ENCODE data around the gene RNF8.
A peak's percentile ranks its signal among the peaks of the same experiment; 100 is the strongest.

Gene RNF8

DNA sequence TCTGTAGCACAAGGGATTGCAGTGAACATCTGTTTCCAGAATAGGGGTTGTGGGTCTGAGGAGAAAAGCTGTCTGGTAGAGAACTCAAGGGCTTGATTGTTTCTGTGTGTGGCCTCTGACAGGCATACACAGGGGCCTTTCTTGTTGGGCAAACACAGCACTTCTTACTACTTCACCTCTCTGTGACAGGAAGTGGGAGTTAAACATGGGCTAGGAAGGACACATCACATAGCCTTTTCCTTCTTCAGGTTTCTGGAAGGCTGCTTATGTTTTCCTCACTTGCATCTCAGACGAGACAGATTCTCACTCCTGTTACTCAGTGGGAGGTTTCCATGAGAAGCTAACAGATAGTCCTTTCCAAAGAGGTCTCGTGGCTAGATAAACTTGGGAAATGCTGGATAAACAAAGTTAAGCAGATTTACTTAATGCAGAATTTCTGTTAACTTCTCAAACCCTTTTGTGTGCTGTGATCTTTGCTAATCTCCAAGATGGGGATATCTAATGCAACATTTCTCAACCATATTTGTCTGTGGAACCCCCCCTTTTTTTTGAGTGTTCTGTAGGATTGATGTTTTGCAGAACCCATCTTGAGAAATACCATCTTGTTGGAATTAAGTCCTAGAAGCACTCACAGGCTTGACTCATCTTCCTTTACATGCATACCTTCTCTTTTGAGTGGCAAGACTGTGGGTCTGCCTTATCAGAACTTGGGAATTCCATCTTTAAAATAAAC lies 41.9 kb upstream of the RNF8 start:
- DNase-seq (ENCODE audit: insufficient read length, low spot score) = no peak
- TF ChIP-seq POLR2A (IDR thresholded peaks at IDR 0.05; ENCODE audit: low read depth, low read length) (no peak), PAX5 (IDR thresholded peaks at IDR 0.05; ENCODE audit: insufficient read depth, low read length, severe bottlenecking) (no peak), SPI1 (IDR thresholded peaks at IDR 0.05; ENCODE audit: low read depth, low read length) (no peak), POU2F2 (IDR thresholded peaks at IDR 0.05; ENCODE audit: low read depth, low read length) (no peak), TAF1 (IDR thresholded peaks at IDR 0.05; ENCODE audit: low read depth, low read length) (no peak), POLR2AphosphoS5 (IDR thresholded peaks at IDR 0.05; ENCODE audit: low read depth, low read length) (no peak)
- FAIRE-seq = no peak

DNA sequence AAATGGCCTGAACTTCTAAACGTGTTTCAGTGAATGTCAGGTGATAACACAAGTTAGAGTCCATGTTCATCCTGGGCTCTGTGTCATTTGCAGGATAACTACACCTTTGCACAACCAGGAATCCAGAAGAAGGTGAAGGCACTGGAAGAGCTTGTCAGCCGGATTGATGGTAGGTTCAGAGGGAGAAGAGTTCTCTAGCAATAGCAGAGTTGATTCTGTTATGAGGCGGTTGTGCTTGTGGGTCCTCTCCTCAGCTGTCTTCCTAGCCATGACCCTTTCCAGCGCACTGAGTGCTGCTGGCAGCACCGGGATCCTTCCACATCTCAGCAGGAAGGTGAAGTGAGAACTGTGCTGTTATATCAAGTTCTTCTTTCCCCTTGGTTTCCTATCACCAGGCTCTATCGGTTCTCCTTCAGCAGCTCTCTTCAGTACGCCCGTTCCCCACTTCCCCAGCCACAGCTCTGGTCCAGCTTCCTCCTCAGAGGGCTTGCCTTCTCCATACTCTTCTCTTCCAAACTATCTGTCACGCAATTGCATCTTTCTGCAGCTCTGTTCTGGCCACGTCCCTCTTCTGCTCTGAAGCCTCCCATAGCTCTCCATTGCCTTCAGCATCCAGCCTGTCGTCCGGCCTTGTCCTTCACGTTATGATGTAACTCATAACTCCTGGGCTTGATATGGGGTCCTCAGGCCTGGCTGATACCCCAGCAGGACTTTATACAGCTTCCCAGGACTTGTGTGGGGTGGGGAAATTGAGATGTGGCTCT lies 39.9 kb upstream of the RNF8 start:
- FAIRE-seq = no peak
- TF ChIP-seq PAX5 (IDR thresholded peaks at IDR 0.05; ENCODE audit: insufficient read depth, low read length, severe bottlenecking) (no peak), TAF1 (IDR thresholded peaks at IDR 0.05; ENCODE audit: low read depth, low read length) (no peak), POLR2A (IDR thresholded peaks at IDR 0.05; ENCODE audit: low read depth, low read length) (no peak), POU2F2 (IDR thresholded peaks at IDR 0.05; ENCODE audit: low read depth, low read length) (no peak), POLR2AphosphoS5 (IDR thresholded peaks at IDR 0.05; ENCODE audit: low read depth, low read length) (no peak), SPI1 (IDR thresholded peaks at IDR 0.05; ENCODE audit: low read depth, low read length) (no peak)
- DNase-seq (ENCODE audit: insufficient read length, low spot score) = no peak

DNA sequence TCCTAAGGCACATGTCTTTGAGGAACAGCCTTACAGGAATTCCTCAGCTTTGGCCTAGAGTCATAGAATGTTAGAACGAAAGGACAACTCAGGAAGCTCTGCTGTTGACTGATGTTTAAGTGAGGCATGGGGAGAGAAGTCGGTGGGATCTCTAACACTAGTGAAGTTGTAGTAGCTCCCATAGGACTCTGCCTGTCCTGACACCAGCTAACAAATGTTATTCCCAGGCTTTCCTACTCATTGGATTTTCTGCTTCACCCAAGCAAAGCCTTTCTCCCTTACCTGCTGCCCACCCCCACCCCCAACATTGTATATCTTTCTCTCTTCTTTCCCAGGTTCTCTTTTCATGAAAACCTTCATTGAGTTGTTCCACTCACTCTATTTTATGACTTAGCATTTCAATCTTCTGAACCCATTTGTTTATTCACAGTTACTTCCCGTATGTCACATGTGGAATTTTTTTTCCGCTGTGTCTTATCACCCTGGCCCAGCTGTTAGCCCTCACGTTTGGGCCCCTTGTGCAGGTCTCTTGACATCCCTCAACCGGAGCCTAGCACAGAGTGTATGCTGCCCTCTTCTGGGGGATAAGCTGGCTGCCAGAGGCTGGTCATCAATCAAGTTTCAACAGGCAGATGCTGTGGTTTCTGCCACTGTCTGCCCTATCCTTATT lies 39.2 kb upstream of the RNF8 start:
- DNase-seq (ENCODE audit: insufficient read length, low spot score) = no peak
- TF ChIP-seq POLR2AphosphoS5 (IDR thresholded peaks at IDR 0.05; ENCODE audit: low read depth, low read length) = no peak
- no peak for TF ChIP-seq POLR2A (IDR thresholded peaks at IDR 0.05; ENCODE audit: low read depth, low read length)
- TF ChIP-seq PAX5 (IDR thresholded peaks at IDR 0.05; ENCODE audit: insufficient read depth, low read length, severe bottlenecking) = no peak
- TF ChIP-seq SPI1 (IDR thresholded peaks at IDR 0.05; ENCODE audit: low read depth, low read length) = no peak
- TF ChIP-seq POU2F2 (IDR thresholded peaks at IDR 0.05; ENCODE audit: low read depth, low read length) = no peak
- TF ChIP-seq TAF1 (IDR thresholded peaks at IDR 0.05; ENCODE audit: low read depth, low read length) = no peak
- no peak for FAIRE-seq

DNA sequence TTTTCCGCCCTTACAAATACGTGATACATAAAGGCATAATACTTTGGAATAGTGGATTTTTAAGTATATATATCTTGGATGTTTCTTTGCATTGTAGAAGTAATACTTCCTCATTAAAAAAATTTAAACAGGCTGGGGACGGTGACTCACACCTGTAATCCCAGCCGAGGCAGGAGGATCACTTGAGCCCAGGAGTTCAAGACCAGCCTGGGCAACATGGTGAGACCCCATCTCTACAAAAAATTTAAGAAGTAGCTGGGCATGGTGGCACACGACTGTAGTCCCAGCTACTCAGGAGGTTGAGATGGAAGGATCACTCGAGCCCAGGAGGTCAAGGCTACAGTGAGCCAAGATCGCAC lies 38.6 kb upstream of the RNF8 start:
- FAIRE-seq = no peak
- TF ChIP-seq POLR2A (IDR thresholded peaks at IDR 0.05; ENCODE audit: low read depth, low read length) (no peak), POU2F2 (IDR thresholded peaks at IDR 0.05; ENCODE audit: low read depth, low read length) (no peak), PAX5 (IDR thresholded peaks at IDR 0.05; ENCODE audit: insufficient read depth, low read length, severe bottlenecking) (no peak), POLR2AphosphoS5 (IDR thresholded peaks at IDR 0.05; ENCODE audit: low read depth, low read length) (no peak), TAF1 (IDR thresholded peaks at IDR 0.05; ENCODE audit: low read depth, low read length) (no peak), SPI1 (IDR thresholded peaks at IDR 0.05; ENCODE audit: low read depth, low read length) (no peak)
- DNase-seq (ENCODE audit: insufficient read length, low spot score) = no peak

DNA sequence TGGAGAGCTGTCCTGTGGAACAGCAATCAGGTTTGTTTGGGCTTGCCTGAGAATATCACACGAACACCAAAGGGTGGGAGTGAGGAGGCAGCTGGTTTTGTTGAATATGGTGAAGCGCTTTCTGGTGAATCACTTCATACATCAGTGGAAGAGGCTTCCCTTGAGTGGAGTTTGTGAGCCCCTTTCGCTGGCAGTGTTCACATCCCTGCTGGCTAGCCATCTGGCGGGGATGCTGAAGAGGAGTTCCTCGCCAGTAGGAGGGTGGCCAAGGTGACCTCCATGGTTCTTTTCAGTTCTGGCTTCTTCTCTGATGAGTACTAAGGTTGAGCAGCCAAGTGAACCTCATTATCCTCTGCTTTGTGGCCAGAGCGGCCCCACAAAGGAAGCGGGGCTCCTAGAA lies 37.7 kb upstream of the RNF8 start:
- no peak for DNase-seq (ENCODE audit: insufficient read length, low spot score)
- no peak for TF ChIP-seq PAX5 (IDR thresholded peaks at IDR 0.05; ENCODE audit: insufficient read depth, low read length, severe bottlenecking)
- TF ChIP-seq POLR2A (IDR thresholded peaks at IDR 0.05; ENCODE audit: low read depth, low read length) = no peak
- TF ChIP-seq POLR2AphosphoS5 (IDR thresholded peaks at IDR 0.05; ENCODE audit: low read depth, low read length) = no peak
- no peak for TF ChIP-seq POU2F2 (IDR thresholded peaks at IDR 0.05; ENCODE audit: low read depth, low read length)
- TF ChIP-seq TAF1 (IDR thresholded peaks at IDR 0.05; ENCODE audit: low read depth, low read length) = no peak
- no peak for TF ChIP-seq SPI1 (IDR thresholded peaks at IDR 0.05; ENCODE audit: low read depth, low read length)
- no peak for FAIRE-seq

DNA sequence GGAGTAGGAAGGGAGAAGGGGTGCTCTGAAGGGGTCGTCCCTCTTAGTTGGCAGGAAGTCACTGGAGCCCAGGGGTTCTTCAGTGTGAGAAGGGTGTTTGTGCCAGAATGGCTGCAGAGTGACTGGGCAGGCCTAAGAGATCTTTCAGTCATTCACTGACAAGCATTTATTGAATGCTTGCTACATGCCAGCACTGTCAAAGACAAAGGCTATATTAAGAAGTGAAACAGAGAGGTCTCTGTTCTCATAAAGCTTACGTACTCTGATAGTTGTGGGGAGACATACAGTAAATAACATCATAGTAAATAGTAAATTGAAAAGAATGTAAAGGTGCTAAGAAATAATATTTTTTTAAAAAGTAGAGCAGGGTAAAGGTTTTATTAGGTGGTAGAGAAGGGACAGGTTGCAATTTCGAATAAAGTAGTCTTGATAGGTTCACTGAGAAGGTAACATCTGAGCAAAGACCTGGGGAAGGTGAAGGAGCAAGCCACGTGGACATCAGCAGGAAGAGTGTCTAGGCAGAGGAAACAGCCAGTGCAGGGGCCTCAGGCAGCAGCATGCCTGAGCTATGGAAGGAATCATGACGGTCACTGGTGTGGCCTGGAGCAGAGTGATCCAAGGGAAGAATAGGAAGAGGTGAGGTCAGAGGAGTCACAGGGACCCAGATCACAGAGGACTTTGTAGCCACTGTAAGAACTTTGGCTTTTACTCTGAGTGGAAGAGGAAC lies 36.3 kb upstream of the RNF8 start:
- DNase-seq (ENCODE audit: insufficient read length, low spot score) = no peak
- TF ChIP-seq SPI1 (IDR thresholded peaks at IDR 0.05; ENCODE audit: low read depth, low read length) (no peak), PAX5 (IDR thresholded peaks at IDR 0.05; ENCODE audit: insufficient read depth, low read length, severe bottlenecking) (no peak), TAF1 (IDR thresholded peaks at IDR 0.05; ENCODE audit: low read depth, low read length) (no peak), POLR2AphosphoS5 (IDR thresholded peaks at IDR 0.05; ENCODE audit: low read depth, low read length) (no peak), POLR2A (IDR thresholded peaks at IDR 0.05; ENCODE audit: low read depth, low read length) (no peak), POU2F2 (IDR thresholded peaks at IDR 0.05; ENCODE audit: low read depth, low read length) (no peak)
- no peak for FAIRE-seq

DNA sequence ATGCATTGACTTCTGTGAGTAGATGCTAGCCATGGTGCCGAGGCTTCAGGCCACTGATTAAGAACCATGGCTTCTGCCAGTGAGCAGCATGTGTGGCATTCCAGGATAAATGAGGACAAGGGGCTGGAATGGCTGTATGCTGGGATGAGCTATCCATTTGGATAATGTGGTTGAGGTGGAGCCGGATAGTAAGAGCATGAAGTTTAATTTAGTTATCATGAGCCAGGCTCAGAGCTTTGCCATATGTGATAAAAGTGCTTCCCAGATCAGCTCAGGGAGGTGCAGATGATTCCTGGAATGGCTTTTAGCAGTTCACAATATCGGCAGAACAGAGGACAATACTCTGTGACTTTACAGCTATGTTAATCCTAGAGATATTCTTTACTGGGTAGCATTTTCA lies 34.6 kb upstream of the RNF8 start:
- TF ChIP-seq TAF1 (IDR thresholded peaks at IDR 0.05; ENCODE audit: low read depth, low read length) (no peak), SPI1 (IDR thresholded peaks at IDR 0.05; ENCODE audit: low read depth, low read length) (no peak), POLR2AphosphoS5 (IDR thresholded peaks at IDR 0.05; ENCODE audit: low read depth, low read length) (no peak), POLR2A (IDR thresholded peaks at IDR 0.05; ENCODE audit: low read depth, low read length) (no peak), POU2F2 (IDR thresholded peaks at IDR 0.05; ENCODE audit: low read depth, low read length) (no peak), PAX5 (IDR thresholded peaks at IDR 0.05; ENCODE audit: insufficient read depth, low read length, severe bottlenecking) (no peak)
- no peak for FAIRE-seq
- DNase-seq (ENCODE audit: insufficient read length, low spot score) = no peak

DNA sequence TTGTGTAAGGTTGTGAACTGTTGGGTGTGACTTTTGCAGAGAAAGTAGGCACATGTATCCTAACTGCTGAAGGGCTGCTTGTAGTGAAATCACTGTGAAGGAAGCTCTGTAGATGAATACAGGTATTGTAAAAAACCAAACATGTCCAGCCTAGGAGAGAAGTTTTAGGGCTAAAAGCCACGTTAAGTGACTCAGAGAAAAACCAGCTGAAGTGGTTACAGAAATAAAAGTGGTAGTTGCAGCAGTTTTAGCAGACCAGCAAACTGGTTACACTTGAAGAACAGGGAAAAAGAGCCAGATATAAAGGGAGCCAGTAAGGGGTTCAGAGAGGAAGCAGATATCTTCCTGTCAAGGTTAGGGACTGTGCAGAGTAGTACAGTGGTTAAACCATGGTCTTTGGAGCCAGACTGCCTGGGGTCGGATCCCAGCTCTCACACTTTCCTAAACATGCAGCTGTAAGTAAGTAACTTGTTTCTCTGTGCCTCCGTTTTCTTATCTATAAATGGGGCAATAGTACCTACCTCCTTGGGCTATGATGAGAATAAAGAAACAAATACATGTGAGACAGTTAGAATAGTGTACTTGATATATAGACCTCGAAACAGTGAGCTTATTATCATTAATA lies 33.8 kb upstream of the RNF8 start:
- TF ChIP-seq POLR2AphosphoS5 (IDR thresholded peaks at IDR 0.05; ENCODE audit: low read depth, low read length) = no peak
- no peak for TF ChIP-seq POLR2A (IDR thresholded peaks at IDR 0.05; ENCODE audit: low read depth, low read length)
- no peak for TF ChIP-seq PAX5 (IDR thresholded peaks at IDR 0.05; ENCODE audit: insufficient read depth, low read length, severe bottlenecking)
- peak; percentile 48 for FAIRE-seq
- DNase-seq (ENCODE audit: insufficient read length, low spot score) = no peak
